HAP-1 (cell line): Measurements from ENCODE around the gene CCIN.
"Not testable (repeated sequence)": the region's sequence is repeated elsewhere in the genome, so short reads cannot be mapped to it uniquely, and the experiment has no call there.

Experiments used
- DNase-seq, 2 experiments: peaks; one replicate each; pipeline ENCODE4 v3.0.0-alpha.2; 2016 to 2020; ENCODE audit warnings: low spot score in 2 of 2
- H3K27me3 ChIP-seq: fragments of 250-450 bp; sonication (Bioruptor Pico); 2 replicates; pipeline ENCODE4 v1.5.1; 2020; ENCODE audit warnings: low read depth, mild to moderate bottlenecking, moderate library complexity
- H3K36me3 ChIP-seq: fragments of 250-450 bp; sonication (Bioruptor Pico); replicated peaks from 2 replicates; pipeline ENCODE4 v1.5.1; 2020; ENCODE audit warnings: mild to moderate bottlenecking
- H3K4me1 ChIP-seq: fragments of 250-450 bp; sonication (Bioruptor Pico); 2 replicates; pipeline ENCODE4 v1.5.1; 2020; ENCODE audit warnings: mild to moderate bottlenecking
- H3K4me3 ChIP-seq: fragments of 250-450 bp; sonication (Bioruptor Pico); 2 replicates; pipeline ENCODE4 v1.5.1; 2020; ENCODE audit warnings: mild to moderate bottlenecking, moderate library complexity
- H3K9me3 ChIP-seq: fragments of 250-450 bp; sonication (Bioruptor Pico); 2 replicates; pipeline ENCODE4 v1.5.1; 2020; ENCODE audit warnings: mild to moderate bottlenecking, moderate library complexity
- in situ Hi-C: fragments of 300-500 bp; cut with MboI; formaldehyde crosslinking; loops from 3 replicates; pipeline ENCODE4 v1.14.3; 2020; ENCODE audit warnings: low sequenced_read_pairs, inconsistent platforms, mixed read lengths

The CCIN gene

GRCh38 chr9:36174271-36174670, 5.1 kb downstream of the CCIN start:
- no peaks in the 10 kb centered on the region for H3K9me3 ChIP-seq

GRCh38 chr9:36174731-36175130, 5.5 kb downstream of the CCIN start:
- H3K4me3 ChIP-seq = no peak overlapping the region
- no peaks in the 10 kb centered on the region for H3K9me3 ChIP-seq
- H3K36me3 ChIP-seq = no peaks in the 10 kb centered on the region
- in situ Hi-C loops = no loop called here
- no peak for DNase-seq
- no peaks in the 10 kb centered on the region for H3K27me3 ChIP-seq
- H3K4me1 ChIP-seq = no peaks in the 10 kb centered on the region

More at GRCh38 chr9:36174271-36174670, 5.1 kb downstream of the CCIN start:
- H3K4me1 ChIP-seq = no peaks in the 10 kb centered on the region
- DNase-seq = no peak
- no peaks in the 10 kb centered on the region for H3K27me3 ChIP-seq
- H3K4me3 ChIP-seq = no peak overlapping the region
- in situ Hi-C loops = no loop called here
- H3K36me3 ChIP-seq = no peaks in the 10 kb centered on the region

DNA sequence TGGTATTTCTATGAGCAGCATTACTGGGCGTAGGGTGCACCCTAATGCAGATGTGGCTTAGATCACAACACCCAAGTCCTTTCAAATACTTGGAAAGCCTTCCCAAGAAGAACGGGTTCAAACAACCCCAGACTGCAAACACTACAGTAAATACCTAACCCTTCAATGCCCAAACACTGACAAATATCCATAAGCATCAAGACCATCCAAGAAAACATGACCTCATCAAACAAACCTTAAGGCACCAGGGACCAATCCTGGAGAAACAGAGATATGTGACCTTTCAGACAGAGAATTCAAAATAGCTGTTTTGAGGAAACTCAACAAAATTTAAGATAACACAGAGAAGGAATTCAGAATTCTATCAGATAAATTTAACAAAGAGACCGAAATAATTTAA, 6.0 kb downstream of the CCIN start:
- H3K9me3 ChIP-seq, H3K4me3 ChIP-seq, H3K27me3 ChIP-seq, H3K36me3 ChIP-seq, DNase-seq, H3K4me1 ChIP-seq, in situ Hi-C loops: not testable (repeated sequence)

- H3K36me3 ChIP-seq, H3K4me3 ChIP-seq, in situ Hi-C loops, DNase-seq, H3K27me3 ChIP-seq, H3K9me3 ChIP-seq, H3K4me1 ChIP-seq: not testable (repeated sequence)
Measured at GRCh38 chr9:36176496-36176895, 7.3 kb downstream of the CCIN start.

DNA sequence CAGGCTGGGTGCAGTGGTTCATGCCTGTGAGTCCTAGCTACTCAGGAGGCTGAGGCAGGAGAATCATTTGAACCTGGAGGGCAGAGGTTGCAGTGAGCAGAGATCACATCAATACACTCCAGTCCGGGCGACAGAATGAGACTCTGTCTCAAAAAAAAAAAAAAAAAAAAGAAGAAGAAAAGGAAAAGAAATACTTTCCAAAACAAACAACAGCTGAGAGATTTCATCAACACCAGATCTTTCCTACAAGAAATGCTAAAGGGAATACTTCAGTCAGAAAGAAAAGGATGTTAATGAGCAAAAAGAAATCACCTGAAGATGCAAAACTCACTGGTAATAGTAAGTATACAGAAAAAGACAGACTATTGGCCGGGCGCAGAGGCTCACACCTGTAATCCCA, 8.4 kb downstream of the CCIN start:
- in situ Hi-C loops = no loop called here
- no peak for DNase-seq

DNA sequence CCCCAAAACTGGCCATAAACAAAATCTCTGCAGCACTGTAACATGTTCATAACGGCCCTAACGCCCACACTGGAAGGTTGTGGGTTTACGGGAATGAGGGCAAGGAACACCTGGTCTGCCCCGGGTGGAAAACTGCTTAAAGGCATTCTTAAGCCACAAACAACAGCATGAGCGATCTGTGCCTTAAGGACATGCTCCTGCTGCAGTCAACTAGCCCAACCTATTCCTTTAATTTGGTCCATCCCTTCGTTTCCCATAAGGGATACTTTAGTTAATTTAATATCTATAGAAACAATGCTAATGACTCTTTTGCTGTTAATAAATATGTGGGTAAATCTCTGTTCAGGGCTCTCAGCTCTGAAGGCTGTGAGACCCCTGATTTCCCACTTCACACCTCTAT, 11.1 kb downstream of the CCIN start:
- H3K9me3 ChIP-seq, DNase-seq, H3K4me3 ChIP-seq, H3K27me3 ChIP-seq, in situ Hi-C loops, H3K4me1 ChIP-seq, H3K36me3 ChIP-seq: not testable (repeated sequence)

More for the DNA sequence above, 8.4 kb downstream of the CCIN start:
- no peaks in the 10 kb centered on the region for H3K4me1 ChIP-seq
- 0 out of 2 replicates have a peak, but pooled peaks cover 6% of the 10 kb centered on the region for H3K9me3 ChIP-seq
- H3K27me3 ChIP-seq = no peaks in the 10 kb centered on the region
- H3K4me3 ChIP-seq = no peak overlapping the region
- H3K36me3 ChIP-seq = no peaks in the 10 kb centered on the region

DNA sequence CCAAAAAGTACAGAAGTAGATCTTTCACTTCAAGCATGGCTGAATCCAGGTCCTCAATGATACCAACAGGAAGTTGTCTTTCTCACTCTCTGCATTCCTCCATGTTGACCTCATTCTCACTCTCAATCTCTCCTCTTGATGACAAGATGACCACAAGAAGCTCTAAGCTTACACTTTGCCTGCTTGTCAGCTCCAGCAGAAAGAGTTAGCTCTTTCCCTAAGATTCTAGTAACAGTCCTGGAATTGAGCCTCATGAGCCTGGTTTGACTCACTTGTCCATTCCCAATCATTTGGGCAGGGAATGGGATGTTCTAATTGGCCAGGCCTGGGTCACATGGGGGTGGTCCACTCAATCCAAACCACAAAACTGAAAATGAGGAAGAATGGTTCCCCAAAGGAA, 18.2 kb downstream of the CCIN start:
- DNase-seq = no peak

DNA sequence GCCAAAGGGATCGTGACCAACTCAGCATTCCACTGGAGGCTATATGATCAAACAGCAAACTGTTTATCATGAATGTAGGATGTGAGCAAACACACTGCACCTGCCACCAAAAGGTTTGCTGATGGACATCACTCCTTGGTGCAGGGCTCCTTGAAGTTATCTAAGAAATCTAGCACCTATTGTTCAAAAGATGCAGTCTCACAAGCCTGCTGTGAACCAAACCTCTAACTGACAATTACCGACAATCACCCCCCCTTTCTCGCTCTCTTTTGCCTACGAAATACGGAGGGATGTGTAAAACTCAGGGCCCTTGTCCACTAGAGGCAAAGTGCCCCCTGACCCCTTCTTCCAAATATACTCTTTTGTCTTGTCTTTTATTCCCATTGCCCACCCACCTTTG, 19.0 kb downstream of the CCIN start:
- in situ Hi-C loops = no loop called here
- Histone ChIP-seq H3K4me1 (peaks cover 6% of the 10 kb centered on the region), H3K36me3 (peaks cover 4% of the 10 kb centered on the region; the same call in 1 of the 2 replicates), H3K27me3 (no peaks in the 10 kb centered on the region), H3K9me3 (no peaks in the 10 kb centered on the region), H3K4me3 (no peak overlapping the region)
- no peak for DNase-seq

More for the DNA sequence above, 18.2 kb downstream of the CCIN start:
- Histone ChIP-seq H3K27me3 (no peaks in the 10 kb centered on the region), H3K36me3 (peaks cover 4% of the 10 kb centered on the region; the same call in 1 of the 2 replicates), H3K9me3 (no peaks in the 10 kb centered on the region), H3K4me1 (peaks cover 4% of the 10 kb centered on the region; the same call in 1 of the 2 replicates), H3K4me3 (no peak overlapping the region)
- in situ Hi-C loops = no loop called here

DNA sequence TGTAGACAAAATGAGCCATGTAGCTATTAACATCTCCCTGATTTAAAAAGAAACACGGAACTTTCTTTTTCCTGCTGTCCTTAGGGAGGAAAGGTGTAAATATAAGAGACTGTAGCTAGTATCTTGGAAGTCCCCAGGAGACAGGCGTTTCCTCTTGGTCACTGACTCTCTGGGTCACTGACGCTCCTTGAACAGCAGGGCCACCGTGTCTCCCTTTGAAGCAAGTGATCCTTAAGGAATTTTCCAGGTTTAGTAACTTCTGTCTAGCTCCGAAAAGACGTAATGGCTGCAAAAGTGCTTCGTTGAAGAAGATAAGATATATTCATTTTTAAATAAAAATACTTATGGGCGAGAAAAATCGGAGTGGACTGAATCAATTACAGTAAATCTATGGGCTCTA, 20.8 kb downstream of the CCIN start:
- Histone ChIP-seq H3K4me3 (peak overlapping the region; percentile 97), H3K9me3 (no peaks in the 10 kb centered on the region), H3K27me3 (no peaks in the 10 kb centered on the region), H3K36me3 (peaks cover 10% of the 10 kb centered on the region), H3K4me1 (peaks cover 6% of the 10 kb centered on the region)
- in situ Hi-C loops = no loop called here
- DNase-seq = no peak

- H3K9me3 ChIP-seq = no peaks in the 10 kb centered on the region
- peaks cover 6% of the 10 kb centered on the region for H3K4me1 ChIP-seq
- in situ Hi-C loops = no loop called here
- peaks cover 15% of the 10 kb centered on the region for H3K36me3 ChIP-seq
- peak; percentile 99 to 100 for DNase-seq
- H3K27me3 ChIP-seq = no peaks in the 10 kb centered on the region
- H3K4me3 ChIP-seq = peak within 1 kb of the TSS; percentile 97
Measured at GRCh38 chr9:36190388-36191289, 21.5 kb downstream of the CCIN start, which contains the start of gene CLTA. Gene CLTA, plus strand, starts transcription at chr9:36190921. Its CDS starts 136 bp downstream, at chr9:36191057.

- in situ Hi-C loops = no loop called here
- DNase-seq = peak in 1 of 2 experiments; percentile 38
- Histone ChIP-seq H3K4me3 (peak overlapping the region; percentile 97), H3K9me3 (no peaks in the 10 kb centered on the region), H3K4me1 (peaks cover 6% of the 10 kb centered on the region), H3K36me3 (peaks cover 15% of the 10 kb centered on the region), H3K27me3 (no peaks in the 10 kb centered on the region)
Measured at GRCh38 chr9:36191290-36191645, 22.1 kb downstream of the CCIN start.

- H3K27me3 ChIP-seq = no peaks in the 10 kb centered on the region
- H3K4me1 ChIP-seq = peaks cover 6% of the 10 kb centered on the region
- no peak for DNase-seq
- no peaks in the 10 kb centered on the region for H3K9me3 ChIP-seq
- in situ Hi-C loops = no loop called here
- peak overlapping the region; percentile 97 for H3K4me3 ChIP-seq
- H3K36me3 ChIP-seq = peaks cover 15% of the 10 kb centered on the region
Measured at GRCh38 chr9:36191686-36192085, 22.5 kb downstream of the CCIN start.

- Histone ChIP-seq H3K4me1 (peaks cover 6% of the 10 kb centered on the region), H3K9me3 (no peaks in the 10 kb centered on the region), H3K4me3 (peak overlapping the region; percentile 97), H3K27me3 (no peaks in the 10 kb centered on the region), H3K36me3 (peaks cover 16% of the 10 kb centered on the region)
- in situ Hi-C loops = no loop called here
- DNase-seq = peak; percentile 28 to 51
Measured at GRCh38 chr9:36192196-36192595, 23.0 kb downstream of the CCIN start.

GRCh38 chr9:36193023-36193422, 23.8 kb downstream of the CCIN start:
- Histone ChIP-seq H3K27me3 (no peaks in the 10 kb centered on the region), H3K4me1 (peaks cover 6% of the 10 kb centered on the region), H3K4me3 (peak overlapping the region; percentile 97), H3K36me3 (peaks cover 21% of the 10 kb centered on the region), H3K9me3 (no peaks in the 10 kb centered on the region)
- no peak for DNase-seq
- in situ Hi-C loops = no loop called here
